ENCODE results near the gene GNAZ. TPM values are rescaled to one million over a fixed set of nuclear protein-coding genes. Genes with fewer than 3 reads are reported as not detected.
"Not testable (repeated sequence)": the region's sequence is repeated elsewhere in the genome, so short reads cannot be mapped to it uniquely, and the experiment has no call there.

The GNAZ gene
- 1 to 10 TPM in 3 of 4 donors, under 1 TPM in 1; 0.64 to 9.9 (median 2.6) TPM for total RNA-seq

DNA sequence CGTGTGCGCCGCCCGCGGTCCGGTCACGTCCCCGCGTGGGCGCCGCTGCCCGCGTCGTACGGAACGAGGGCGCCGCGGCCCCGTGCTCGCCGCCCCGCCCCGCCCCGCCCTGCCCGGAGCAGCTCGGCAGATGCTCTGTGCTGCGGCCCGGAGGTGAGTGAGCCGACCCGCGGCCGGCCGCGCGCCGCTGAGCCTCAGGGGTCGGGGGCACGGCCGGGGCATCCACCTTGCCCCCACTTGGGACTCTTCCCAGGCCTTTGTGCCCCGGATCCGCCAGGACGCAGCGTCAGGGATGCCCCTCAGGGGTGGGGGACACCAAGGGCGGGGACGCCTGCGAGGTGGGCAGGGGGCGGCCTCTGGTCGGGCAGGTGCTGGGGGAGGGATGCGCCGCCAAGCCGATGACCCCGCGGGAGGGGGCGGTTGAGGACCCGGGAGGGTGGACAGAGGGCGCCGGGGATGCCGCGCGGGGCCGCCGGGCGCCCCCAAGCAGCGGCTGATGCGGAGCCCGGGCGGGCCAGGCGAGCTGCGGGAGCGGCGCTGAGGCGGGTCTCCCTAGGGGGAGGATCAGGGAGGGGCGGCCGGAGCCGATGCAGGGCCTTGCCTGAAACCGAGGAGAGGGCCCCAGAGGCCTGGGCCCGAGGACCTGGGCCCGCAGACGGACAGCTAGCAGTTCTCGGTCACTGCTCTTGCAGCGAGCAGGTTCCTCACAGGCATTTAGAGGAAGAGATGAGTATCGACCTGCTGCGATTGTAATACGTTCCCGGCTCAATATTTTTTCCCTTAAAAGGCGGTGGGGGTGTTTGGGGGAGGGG lies at the start of gene GNAZ:
Gene GNAZ (plus strand): TSS at position 102 of the 812 bp plus-strand sequence. CDS start 25,177 bp downstream, outside the sequence.
- H3K27ac ChIP-seq = peak within 1 kb of the TSS; percentile 8 to 76 (median 48)
- no peak for DNase-seq
- H3K36me3 ChIP-seq = no peaks in the 10 kb centered on the region
- H3K4me1 ChIP-seq = peaks cover 6 to 26% (median 11%) of the 10 kb centered on the region in 3 donors
- H3K9me3 ChIP-seq = no peaks in the 10 kb centered on the region
- TF ChIP-seq, protein P1, sequence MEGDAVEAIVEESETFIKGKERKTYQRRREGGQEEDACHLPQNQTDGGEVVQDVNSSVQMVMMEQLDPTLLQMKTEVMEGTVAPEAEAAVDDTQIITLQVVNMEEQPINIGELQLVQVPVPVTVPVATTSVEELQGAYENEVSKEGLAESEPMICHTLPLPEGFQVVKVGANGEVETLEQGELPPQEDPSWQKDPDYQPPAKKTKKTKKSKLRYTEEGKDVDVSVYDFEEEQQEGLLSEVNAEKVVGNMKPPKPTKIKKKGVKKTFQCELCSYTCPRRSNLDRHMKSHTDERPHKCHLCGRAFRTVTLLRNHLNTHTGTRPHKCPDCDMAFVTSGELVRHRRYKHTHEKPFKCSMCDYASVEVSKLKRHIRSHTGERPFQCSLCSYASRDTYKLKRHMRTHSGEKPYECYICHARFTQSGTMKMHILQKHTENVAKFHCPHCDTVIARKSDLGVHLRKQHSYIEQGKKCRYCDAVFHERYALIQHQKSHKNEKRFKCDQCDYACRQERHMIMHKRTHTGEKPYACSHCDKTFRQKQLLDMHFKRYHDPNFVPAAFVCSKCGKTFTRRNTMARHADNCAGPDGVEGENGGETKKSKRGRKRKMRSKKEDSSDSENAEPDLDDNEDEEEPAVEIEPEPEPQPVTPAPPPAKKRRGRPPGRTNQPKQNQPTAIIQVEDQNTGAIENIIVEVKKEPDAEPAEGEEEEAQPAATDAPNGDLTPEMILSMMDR (IDR thresholded peaks at IDR 0.05) = no peak
- TF ChIP-seq POLR2A (IDR thresholded peaks at IDR 0.05) = no peak
- 9 to 14% methylated on average over 11 to 16 of the region's 87 CpGs for WGBS, 2 donors
- intact Hi-C loops (cut with DNase I) = no loop called here
- H3K4me3 ChIP-seq = peak within 1 kb of the TSS; percentile 35 to 72 (median 55)
- H3K27me3 ChIP-seq = peaks cover 0 to 51% (median 0%) of the 10 kb centered on the region in 4 donors

DNA sequence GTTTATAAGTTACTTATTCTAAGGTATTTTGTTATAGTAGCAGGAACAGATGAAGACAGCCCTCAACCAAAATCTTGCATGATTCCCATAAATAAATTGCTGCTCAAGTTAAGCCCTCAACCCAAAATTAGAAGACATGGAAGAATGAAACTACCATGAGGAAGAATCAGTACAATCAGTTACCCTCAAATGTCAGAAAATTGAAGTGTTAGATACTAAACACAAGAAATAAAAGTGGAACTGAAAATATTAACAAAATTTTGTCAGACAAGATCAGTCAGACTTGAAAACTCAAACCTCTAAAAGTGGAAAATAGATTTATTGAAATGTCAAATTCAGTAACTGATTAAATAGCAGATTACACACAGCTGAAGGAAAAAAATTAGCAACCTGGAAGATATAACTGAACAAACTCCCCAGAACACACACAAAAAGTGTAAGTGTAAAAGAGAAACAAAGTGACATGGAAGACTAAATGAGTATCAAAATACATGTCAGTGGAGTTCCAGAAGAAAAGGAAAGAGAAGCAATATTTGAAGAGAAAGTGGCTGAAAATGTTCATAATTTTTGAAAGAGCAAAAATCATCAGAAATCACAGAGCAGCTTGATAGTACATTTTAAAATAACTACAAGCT lies 49.5 kb upstream of the GNAZ start:
- DNase-seq = no peak
- no peaks in the 10 kb centered on the region for H3K9me3 ChIP-seq
- H3K4me3 ChIP-seq = no peak overlapping the region
- intact Hi-C loops (cut with DNase I) = no loop called here
- H3K27me3 ChIP-seq = peaks cover 0 to 10% (median 0%) of the 10 kb centered on the region in 4 donors
- no peaks in the 10 kb centered on the region for H3K4me1 ChIP-seq
- no peaks in the 10 kb centered on the region for H3K36me3 ChIP-seq
- TF ChIP-seq POLR2A (IDR thresholded peaks at IDR 0.05) = no peak
- TF ChIP-seq, protein P1 (IDR thresholded peaks at IDR 0.05) = no peak
- no peak overlapping the region for H3K27ac ChIP-seq

DNA sequence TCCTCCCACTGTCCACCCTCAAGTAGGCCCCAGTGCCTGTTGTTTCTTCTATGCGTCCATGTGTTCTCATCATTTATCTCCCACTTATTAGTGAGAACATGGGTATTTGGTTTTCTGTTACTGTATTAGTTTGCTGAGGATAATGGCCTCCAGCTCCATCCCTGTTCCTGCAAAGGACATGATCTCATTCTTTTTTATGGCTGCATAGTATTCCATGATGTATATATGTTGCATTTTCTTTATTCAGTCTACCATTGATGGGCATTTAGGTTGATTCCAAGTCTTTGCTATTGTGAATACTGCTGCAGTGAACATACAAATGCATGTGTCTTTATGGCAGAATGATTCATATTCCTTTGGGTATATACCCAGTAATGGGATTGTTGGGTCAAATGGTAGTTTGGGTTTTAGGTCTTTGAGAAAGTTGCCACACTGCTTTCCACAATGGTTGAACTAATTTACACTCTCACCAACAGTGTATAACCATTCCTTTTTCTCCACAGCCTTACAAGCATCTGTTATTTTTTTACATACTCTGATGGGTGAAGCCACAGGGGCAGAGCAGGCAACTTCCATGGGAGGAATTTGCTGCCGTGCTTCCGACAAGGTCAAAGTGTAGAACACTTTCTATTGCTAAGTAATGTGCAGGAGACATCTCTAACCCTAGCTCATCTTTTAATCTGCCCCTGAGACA lies 48.5 kb upstream of the GNAZ start:
- 75 to 80% methylated on average over 3 of the region's 3 CpGs for WGBS, 2 donors

DNA sequence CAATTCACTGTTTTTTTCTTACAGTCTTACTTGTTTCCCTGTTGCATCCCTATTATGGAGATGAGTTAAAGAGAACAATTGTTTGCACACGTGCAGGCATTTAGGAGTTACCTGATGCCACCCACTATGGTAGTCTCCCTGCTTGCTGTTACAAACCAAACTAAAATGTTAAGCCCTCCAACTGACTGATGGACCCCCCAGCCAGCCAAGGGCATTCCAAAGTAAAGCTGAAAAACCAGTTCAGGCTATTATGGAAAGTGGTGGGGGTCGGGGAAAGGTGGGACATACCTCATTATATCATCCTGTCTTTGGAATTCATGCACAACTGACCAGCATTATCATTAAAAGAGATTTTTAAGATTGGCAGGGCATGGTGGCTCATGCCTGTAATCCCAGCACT lies 47.0 kb upstream of the GNAZ start:
- Histone ChIP-seq H3K4me1 (no peaks in the 10 kb centered on the region), H3K4me3 (no peak overlapping the region), H3K27me3 (peaks cover 0 to 4% (median 0%) of the 10 kb centered on the region in 4 donors), H3K9me3 (no peaks in the 10 kb centered on the region), H3K36me3 (no peaks in the 10 kb centered on the region), H3K27ac (no peak overlapping the region)
- intact Hi-C loops (cut with DNase I) = no loop called here
- TF ChIP-seq, protein P1 (IDR thresholded peaks at IDR 0.05) = no peak
- no peak for TF ChIP-seq POLR2A (IDR thresholded peaks at IDR 0.05)
- DNase-seq = no peak
- 18 to 52% methylated on average over 2 of the region's 2 CpGs for WGBS, 2 donors

More for the DNA sequence above, 48.5 kb upstream of the GNAZ start:
- H3K4me1 ChIP-seq; intact Hi-C loops (cut with DNase I); H3K9me3 ChIP-seq; H3K27ac ChIP-seq; H3K4me3 ChIP-seq; DNase-seq; H3K27me3 ChIP-seq; H3K36me3 ChIP-seq: not testable (repeated sequence)

DNA sequence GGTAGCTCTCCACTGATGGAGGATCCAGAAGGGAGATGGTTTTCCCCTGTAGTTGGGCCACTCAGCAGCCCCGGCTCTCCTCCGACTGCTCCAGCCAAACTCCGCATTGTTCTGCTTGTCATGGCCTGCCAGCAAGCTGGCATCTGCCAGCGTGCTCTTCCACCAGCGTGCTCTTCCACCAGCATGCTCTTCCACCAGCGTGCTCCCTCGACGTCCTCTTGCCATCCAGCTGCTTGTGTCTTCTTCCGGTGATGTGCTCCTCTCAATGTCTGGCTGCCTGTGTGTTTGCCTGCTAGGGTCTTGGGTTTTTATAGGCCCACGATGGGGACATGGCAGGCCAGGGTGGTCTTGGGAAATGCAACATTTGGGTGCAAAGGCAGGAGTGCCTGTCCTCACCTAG lies 43.5 kb upstream of the GNAZ start:
- no peaks in the 10 kb centered on the region for H3K4me1 ChIP-seq
- peaks cover 0 to 4% (median 0%) of the 10 kb centered on the region in 4 donors for H3K27me3 ChIP-seq
- DNase-seq = no peak
- no peaks in the 10 kb centered on the region for H3K9me3 ChIP-seq
- TF ChIP-seq, protein P1 (IDR thresholded peaks at IDR 0.05) = no peak
- no peak for TF ChIP-seq POLR2A (IDR thresholded peaks at IDR 0.05)
- no peaks in the 10 kb centered on the region for H3K36me3 ChIP-seq
- no peak overlapping the region for H3K27ac ChIP-seq
- WGBS, 2 donors = 52 to 82% methylated on average over 9 to 10 of the region's 10 CpGs
- intact Hi-C loops (cut with DNase I) = no loop called here
- no peak overlapping the region for H3K4me3 ChIP-seq

DNA sequence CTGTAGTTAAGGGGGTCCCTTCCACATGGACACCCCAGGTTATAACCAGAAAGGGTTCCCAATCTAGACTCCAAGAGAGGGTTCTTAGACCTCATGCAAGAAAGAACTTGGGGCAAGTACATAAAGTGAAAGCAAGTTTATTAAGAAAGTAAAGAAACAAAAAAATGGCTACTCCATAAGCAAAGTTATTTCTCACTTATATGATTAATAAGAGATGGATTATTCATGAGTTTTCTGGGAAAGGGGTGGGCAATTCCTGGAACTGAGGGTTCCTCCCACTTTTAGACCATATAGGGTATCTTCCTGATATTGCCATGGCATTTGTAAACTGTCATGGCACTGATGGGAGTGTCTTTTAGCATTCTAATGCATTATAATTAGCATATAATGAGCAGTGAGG lies 42.5 kb upstream of the GNAZ start:
- H3K36me3 ChIP-seq; H3K4me1 ChIP-seq; H3K9me3 ChIP-seq; intact Hi-C loops (cut with DNase I); H3K27ac ChIP-seq; DNase-seq; H3K27me3 ChIP-seq; H3K4me3 ChIP-seq: not testable (repeated sequence)

All from esophagus squamous epithelium (tissue), 5 donors.